Fibroblast of skin of left biceps (primary cell): ENCODE measurements around the gene PAM16.

Source experiments
- DNase-seq, 2 experiments: peaks; one replicate each; pipeline ENCODE4 v3.0.0-alpha.2; 2013; ENCODE audit warnings: low read depth in 2 of 2

Gene PAM16

GRCh38 chr16:4319454-4320421 is 31.4 kb downstream of the PAM16 start:
- no peak for DNase-seq

- no peak for DNase-seq
Measured at GRCh38 chr16:4318967-4319366, 32.2 kb downstream of the PAM16 start.

- DNase-seq: no peak
Measured at GRCh38 chr16:4318451-4318910, 32.6 kb downstream of the PAM16 start.

- DNase-seq: no peak
Measured at GRCh38 chr16:4317532-4318450, 33.3 kb downstream of the PAM16 start.

GRCh38 chr16:4316864-4317531 is 34.1 kb downstream of the PAM16 start:
- no peak for DNase-seq

GRCh38 chr16:4316108-4316863 is 34.8 kb downstream of the PAM16 start:
- DNase-seq: no peak

- DNase-seq: peak; percentile 52 to 55
Measured at GRCh38 chr16:4315186-4316107, 35.7 kb downstream of the PAM16 start, which contains the start of gene GLIS2. GLIS2 (plus strand) TSS chr16:4316067; CDS start chr16:4332281, 16,214 bp downstream.

GRCh38 chr16:4314532-4315185 is 36.5 kb downstream of the PAM16 start:
- no peak for DNase-seq

- no peak for DNase-seq
Measured at GRCh38 chr16:4313563-4314531, 37.3 kb downstream of the PAM16 start.

GRCh38 chr16:4309833-4310266 is 41.3 kb downstream of the PAM16 start:
- DNase-seq: no peak

GRCh38 chr16:4309102-4309832 is 41.9 kb downstream of the PAM16 start:
- no peak for DNase-seq

GRCh38 chr16:4307215-4308037 is 43.7 kb downstream of the PAM16 start:
- peak; percentile 88 to 92 for DNase-seq

- DNase-seq: no peak
Measured at GRCh38 chr16:4306470-4307214, 44.5 kb downstream of the PAM16 start.

- no peak for DNase-seq
Measured at GRCh38 chr16:4303973-4304372, 47.1 kb downstream of the PAM16 start.

- no peak for DNase-seq
Measured at GRCh38 chr16:4301968-4302367, 49.2 kb downstream of the PAM16 start.

- DNase-seq: no peak
Measured at GRCh38 chr16:4301177-4301576, 49.9 kb downstream of the PAM16 start.
